GM06990 (cell line): ENCODE measurements around the gene CCDC178.

ENCODE experiments used
- DNase-seq: peaks from one replicate; pipeline ENCODE4 v3.0.0-alpha.2; 2011; ENCODE audit not compliant: insufficient read length; ENCODE audit errors: extremely low read depth
- H3K27me3 ChIP-seq: replicated peaks from 2 replicates; pipeline ENCODE4 v1.6.0; 2011; ENCODE audit warnings: low read length; ENCODE audit not compliant: control insufficient read depth, insufficient read depth
- H3K36me3 ChIP-seq: 2 replicates; pipeline ENCODE4 v1.5.1; 2011; ENCODE audit warnings: low read length; ENCODE audit not compliant: control insufficient read depth, insufficient read depth
- H3K4me3 ChIP-seq: replicated peaks from 2 replicates; pipeline ENCODE4 v1.5.1; 2011; ENCODE audit warnings: low read depth, mild to moderate bottlenecking, control low read depth, low read length
- TF ChIP-seq, protein P1 (sequence below): IDR thresholded peaks from 2 replicates; pipeline ENCODE4 v1.5.1; 2011; ENCODE audit warnings: low read length, control low read depth, mild to moderate bottlenecking, inconsistent platforms; ENCODE audit not compliant: insufficient read depth, poor library complexity, severe bottlenecking

CCDC178 gene

DNA sequence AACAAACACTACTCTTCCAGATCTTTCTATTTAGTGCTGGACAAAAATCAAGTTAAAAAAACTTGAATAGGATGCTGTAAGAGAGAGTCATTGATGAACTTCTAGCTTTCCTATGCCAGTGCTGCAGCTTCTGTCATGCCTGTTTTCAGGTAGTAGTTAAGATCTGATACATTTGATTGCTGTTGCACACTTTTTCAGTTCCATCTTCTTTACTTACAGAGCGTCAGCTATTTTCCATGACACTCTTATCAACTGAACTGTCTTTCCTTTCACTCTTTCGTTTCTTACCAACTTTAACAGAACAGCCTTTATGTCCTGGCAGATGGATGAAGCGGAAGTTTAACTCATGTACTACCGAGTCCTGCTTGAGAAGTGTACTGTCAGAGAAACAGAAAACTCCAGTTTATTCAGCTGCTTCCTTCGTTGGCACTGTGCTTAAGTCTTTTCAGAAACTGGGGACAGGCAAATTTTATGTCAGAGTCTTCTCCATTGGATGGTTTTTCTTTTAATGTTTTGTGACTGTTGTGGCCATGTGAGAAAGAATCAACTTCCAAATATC is 521.8 kb downstream of the CCDC178 start:
- Histone ChIP-seq H3K36me3 (no peaks in the 10 kb centered on the region), H3K27me3 (no peaks in the 10 kb centered on the region), H3K4me3 (no peak overlapping the region)
- TF ChIP-seq, protein P1, sequence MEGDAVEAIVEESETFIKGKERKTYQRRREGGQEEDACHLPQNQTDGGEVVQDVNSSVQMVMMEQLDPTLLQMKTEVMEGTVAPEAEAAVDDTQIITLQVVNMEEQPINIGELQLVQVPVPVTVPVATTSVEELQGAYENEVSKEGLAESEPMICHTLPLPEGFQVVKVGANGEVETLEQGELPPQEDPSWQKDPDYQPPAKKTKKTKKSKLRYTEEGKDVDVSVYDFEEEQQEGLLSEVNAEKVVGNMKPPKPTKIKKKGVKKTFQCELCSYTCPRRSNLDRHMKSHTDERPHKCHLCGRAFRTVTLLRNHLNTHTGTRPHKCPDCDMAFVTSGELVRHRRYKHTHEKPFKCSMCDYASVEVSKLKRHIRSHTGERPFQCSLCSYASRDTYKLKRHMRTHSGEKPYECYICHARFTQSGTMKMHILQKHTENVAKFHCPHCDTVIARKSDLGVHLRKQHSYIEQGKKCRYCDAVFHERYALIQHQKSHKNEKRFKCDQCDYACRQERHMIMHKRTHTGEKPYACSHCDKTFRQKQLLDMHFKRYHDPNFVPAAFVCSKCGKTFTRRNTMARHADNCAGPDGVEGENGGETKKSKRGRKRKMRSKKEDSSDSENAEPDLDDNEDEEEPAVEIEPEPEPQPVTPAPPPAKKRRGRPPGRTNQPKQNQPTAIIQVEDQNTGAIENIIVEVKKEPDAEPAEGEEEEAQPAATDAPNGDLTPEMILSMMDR: no peak
- peak; percentile 3 for DNase-seq

DNA sequence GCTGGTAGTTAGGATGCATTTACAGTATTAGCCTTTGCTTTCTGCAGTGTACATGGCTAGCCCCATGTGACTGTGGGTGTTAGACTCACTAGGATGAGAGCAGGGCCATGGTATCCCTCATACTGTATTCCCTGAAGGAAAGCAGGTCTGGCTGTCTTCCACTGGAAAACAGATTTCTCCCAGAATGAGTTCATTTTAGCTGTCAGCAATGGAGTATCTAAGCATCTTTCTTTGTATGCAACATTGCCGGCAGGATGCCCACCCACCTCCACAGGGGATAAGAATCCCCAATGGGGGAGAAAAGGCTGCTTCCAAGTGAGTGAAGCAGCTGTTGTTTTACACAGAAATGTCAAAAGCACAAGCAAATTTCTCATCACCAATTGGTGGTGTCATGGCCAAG is 525.0 kb downstream of the CCDC178 start:
- Histone ChIP-seq H3K27me3 (no peaks in the 10 kb centered on the region), H3K4me3 (no peak overlapping the region), H3K36me3 (no peaks in the 10 kb centered on the region)
- TF ChIP-seq, protein P1: no peak
- no peak for DNase-seq

DNA sequence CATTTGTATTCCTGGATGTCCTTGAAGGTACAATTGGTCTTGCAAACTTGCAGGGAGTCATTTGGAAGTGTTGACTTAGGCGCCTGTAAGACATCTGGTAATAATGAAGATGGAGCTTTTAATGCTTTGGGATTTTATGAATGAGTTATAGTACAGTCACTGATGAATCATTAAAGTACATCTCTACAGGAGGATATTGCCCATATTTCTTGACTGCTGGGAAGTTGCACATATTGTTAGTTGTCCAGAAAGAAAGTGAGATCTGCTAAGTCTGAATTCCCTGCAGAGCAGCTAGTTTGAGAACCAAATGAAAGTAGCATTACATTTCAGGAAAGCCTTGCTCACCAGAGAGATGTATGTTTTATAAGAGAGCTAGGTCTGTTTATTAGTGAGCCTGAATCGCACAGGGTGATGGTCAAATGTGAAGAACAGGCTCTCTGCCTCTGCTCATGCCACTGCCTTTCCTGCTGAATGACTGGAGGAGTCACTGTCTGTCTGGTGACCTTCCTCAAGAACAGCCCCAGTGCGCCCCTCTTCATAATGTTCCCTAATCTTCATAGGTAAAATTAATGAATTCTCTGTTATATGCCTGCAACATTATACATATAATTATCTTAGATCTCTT is 528.7 kb downstream of the CCDC178 start:
- no peaks in the 10 kb centered on the region for H3K27me3 ChIP-seq
- no peak for DNase-seq
- H3K4me3 ChIP-seq: no peak overlapping the region
- TF ChIP-seq, protein P1: no peak
- no peaks in the 10 kb centered on the region for H3K36me3 ChIP-seq

DNA sequence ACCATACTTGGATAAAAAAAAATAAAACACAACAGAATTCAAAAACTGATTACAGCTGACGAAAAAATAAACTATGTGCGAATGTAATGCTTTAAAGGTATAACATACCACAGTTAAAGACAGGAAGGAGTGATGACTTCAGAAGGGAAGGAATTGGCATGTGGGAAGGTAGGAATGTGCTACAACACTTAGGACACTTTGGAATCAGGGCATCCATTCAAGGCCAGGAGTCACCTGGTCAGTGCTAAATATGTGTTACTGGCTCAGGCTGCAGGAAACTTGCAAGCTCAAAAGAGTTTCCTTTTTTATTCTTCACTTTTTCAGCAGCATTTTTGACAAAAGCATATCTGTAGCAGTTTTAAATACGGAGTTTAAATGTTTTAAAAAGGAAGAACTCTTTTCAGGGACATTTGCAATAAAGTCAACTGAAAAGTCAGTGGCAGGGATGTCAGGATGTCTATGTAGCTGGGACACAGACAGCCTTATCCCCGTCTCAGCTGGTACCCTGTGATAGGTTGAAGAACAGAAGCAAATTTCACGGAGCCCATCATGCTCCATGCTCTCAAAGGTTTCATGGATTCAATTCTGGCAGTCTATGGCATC is 529.7 kb downstream of the CCDC178 start:
- Histone ChIP-seq H3K4me3 (no peak overlapping the region), H3K36me3 (no peaks in the 10 kb centered on the region), H3K27me3 (no peaks in the 10 kb centered on the region)
- TF ChIP-seq, protein P1: no peak
- no peak for DNase-seq

DNA sequence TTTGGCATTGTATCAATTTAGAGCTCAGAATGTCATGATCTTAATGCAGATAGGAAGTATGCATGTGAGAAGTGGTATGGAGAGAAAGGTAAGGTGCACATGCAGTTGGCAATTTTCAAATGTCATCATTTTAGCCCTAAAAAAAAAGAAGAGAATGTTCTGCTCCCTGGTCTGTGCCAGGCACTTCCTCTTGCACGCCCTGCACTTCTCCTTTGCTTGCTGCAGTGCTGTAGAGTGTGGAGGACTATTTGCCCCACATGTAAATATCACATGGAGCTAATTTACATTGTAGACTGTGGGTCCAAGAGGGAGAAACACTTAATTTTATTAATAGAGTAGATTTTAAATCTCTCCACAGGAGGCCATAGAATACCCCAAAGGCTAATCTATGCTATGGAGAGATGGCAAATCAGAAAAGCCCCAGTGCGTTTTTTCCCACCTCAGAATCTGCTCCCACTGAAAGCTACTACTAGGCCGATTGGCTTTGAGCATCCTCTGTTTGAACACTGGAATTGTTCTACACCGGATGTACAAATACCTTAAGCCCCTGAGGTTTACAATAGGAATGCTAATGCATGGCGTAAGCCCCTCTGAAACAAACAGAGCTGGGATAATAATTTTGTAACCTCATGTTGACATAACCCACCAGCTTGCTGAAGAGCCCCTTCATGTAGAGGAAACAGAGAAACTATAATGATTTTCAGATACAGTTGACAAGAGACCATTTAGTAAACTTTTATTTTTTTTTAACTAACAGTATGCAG is 530.5 kb downstream of the CCDC178 start:
- TF ChIP-seq, protein P1: no peak
- H3K36me3 ChIP-seq: no peaks in the 10 kb centered on the region
- no peaks in the 10 kb centered on the region for H3K27me3 ChIP-seq
- no peak overlapping the region for H3K4me3 ChIP-seq
- DNase-seq: no peak
